HG03108 (cell line): ENCODE data around the gene MARCHF9.

ENCODE experiments used
- ATAC-seq: cut with Tn5 transposase; IDR thresholded peaks from one replicate; pipeline ENCODE4 v1.9.1; 2021; ENCODE audit warnings: moderate library complexity; ENCODE audit not compliant: unreplicated experiment

Gene MARCHF9

DNA sequence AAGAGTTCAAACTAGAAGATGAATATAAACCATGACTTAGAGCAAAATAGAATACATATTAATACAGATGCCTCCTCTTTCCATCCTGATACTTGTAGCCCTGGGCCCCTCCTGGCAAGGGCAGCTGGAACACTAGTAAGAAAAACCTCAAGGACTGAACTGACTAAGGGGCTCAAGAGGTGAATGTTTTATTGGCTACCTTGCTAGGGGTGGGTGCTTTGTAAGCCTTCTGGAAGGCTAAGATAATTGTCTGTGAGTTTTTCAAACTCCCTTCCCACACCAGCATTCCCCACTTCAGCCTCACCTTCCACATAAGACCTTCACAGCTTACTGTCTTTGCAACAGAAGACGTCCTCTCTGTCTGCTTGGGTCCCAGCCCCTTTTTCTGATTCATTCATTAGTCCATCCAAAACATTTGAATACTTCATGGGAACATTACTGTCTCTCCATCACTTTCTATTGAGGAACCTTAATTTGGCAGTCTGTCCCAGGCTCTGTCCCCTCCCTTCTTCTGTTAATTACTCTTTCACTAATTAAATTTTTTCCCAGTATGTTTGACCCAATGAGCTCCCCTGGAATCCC is 1.1 kb upstream of the MARCHF9 start:
- no peak for ATAC-seq

DNA sequence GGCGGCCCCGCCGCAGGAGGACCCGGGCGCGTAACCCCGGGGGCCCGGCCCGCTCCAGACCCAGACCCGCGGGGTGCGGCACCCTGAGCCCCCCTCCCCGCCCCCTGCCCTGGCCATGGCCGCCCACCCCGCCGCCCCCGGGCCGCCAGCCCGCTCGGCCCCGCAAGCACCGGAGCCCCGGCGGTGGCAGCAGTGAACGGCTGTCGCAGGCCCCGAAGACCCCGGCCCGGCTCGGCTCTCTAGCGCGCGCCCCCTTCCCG is 221 bp downstream of the MARCHF9 start:
- ATAC-seq, result no peak

DNA sequence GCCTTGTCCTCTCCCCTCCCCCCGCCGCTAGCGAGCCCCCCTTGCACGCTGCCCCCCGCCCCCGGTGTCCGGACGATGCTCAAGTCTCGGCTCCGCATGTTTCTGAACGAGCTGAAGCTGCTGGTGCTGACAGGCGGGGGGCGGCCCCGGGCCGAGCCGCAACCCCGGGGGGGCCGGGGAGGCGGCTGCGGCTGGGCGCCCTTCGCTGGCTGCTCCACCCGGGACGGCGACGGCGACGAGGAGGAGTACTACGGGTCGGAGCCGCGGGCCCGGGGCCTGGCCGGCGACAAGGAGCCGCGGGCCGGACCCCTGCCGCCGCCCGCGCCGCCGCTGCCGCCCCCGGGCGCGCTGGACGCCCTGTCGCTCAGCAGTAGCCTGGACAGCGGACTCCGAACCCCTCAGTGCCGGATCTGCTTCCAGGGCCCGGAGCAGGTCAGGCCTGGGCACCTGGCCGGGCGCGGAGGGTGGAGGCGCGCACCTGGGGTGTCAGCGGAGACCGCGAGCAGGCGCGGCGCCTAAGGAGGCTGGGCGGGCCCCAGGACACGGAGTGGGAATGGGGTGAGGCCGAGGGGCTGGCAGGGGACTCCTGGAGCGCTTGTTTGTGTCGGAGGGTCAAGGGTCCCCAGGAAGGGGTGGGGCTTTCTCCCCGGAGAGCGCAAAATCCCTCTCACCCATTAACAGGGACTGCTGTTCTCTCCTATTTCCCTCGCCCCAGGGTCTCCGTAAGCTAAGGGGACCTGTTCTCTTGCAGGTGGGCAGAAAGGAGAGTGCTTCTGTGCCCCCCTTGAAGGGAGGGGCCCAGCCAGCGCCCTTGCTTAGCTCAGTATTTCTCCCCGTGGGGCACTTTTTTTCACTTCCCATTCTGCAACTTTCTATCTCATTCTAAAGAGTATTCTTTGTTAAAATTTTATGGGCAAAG is 810 bp downstream of the MARCHF9 start:
- no peak for ATAC-seq

DNA sequence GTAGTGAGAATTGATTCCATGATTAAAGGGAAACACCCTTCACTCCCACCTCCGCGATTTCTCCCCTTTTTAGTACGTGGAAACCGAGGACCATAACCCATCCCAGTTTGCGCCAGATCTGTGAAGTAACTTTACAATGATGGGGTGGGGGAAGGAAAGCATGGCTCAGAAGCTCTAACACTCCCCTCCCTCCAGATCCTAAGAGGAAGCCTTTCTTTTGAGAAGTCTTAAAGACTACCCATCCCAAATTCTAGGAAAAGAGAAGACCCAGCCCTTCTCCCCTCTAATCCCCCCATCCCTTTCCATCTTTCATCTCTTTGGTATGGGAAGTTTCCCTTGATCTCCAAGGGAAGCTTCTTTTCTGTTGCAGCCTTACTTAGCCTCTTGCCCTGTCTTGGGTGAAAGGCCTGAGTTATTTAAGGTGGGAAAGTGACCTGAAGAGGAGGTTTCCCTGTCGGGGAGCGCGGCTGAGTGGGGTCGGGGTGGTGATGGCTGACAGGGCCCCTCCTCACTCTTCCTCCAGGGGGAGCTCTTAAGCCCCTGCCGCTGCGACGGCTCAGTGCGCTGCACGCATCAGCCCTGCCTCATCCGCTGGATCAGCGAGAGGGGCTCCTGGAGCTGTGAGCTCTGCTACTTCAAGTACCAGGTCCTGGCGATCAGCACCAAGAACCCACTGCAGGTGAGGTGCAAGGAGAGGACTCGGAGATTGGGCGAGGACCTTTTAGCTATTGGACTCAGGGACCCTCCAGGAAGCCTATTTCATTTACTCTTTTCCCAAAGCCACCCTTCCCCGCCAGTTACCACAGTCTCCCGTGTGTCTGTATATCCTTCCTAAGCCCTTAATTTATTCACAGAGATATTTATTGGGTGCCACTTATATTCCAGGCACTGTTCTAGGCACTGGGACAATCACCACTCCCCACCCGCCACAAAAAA is 1.8 kb downstream of the MARCHF9 start:
- ATAC-seq, result no peak

DNA sequence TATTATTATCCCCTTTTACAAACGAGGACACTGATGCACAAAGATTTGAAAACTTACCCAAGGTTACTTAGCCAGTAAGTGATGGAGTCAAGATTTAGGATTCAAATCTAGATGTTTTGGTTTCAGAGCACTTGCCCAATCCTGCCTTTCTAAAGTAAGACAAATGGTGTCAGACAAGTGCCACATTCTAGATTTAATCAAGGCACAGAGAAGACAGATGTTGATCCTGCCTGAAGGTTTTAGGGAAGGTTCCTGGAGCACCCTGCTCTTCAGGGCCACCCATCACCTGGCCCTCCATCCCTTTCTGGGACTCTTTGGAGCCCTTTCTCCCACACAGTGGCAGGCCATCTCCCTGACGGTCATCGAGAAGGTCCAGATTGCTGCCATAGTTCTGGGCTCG is 2.9 kb downstream of the MARCHF9 start:
- ATAC-seq, result no peak

DNA sequence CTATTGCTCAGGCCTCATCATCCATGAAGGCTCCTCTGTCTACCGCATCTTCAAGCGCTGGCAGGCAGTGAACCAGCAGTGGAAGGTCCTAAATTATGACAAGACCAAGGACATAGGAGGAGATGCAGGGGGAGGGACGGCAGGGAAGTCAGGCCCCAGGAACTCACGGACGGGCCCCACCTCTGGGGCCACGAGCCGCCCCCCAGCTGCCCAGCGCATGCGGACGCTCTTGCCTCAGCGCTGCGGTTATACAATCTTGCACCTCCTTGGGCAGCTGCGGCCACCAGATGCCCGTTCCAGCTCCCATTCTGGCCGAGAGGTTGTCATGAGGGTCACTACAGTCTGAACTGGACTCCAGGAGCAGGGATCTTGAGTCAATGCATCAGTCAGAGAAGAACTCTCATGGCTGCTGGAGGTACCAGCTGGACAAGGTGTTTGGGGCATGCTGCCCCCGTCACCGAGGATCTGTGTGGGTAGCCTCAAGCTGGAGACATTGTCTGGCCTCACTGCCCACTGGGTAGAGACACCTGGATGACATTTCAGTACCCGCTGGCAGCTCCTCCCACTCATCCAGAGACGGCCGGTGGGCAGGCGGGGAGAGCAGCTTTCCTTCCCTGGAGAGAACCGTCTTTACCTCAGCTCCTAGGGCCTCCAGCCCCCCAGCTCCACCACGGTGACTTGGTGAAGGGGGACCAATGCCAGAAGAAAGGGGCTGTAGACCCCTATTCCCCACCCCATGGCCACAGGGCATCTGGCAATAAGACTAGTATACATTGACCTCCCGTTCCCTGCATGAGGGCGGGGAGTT is 3.9 kb downstream of the MARCHF9 start:
- no peak for ATAC-seq

DNA sequence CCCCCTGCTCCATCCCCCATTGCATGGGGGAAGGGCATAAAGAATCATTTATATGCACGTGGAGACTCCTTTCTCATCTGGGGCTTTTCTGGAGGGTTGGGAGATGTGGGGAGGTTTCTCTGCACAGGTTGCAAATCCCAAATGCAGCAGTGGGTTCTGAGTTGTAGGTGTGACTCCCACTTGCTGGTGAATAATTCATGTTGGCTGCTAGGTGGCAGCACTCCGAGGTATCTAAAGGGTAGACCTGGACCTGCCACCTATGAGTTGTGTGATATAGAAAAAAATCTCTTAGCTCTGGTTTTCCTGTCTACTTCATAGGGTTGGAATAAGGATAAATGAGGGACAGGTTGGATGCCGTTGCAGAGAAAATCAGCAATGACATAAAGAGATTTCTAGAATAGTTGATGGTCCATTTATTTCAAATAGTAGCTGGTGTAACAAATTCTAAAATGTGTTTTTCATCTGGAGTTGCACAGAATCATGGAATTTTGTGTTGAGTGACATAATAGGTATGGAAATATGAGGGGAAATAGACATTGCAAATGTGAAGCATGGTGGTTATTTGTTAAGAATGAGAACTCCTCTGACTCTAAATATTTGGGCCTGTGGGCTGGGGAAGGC is 4.6 kb downstream of the MARCHF9 start:
- no peak for ATAC-seq

DNA sequence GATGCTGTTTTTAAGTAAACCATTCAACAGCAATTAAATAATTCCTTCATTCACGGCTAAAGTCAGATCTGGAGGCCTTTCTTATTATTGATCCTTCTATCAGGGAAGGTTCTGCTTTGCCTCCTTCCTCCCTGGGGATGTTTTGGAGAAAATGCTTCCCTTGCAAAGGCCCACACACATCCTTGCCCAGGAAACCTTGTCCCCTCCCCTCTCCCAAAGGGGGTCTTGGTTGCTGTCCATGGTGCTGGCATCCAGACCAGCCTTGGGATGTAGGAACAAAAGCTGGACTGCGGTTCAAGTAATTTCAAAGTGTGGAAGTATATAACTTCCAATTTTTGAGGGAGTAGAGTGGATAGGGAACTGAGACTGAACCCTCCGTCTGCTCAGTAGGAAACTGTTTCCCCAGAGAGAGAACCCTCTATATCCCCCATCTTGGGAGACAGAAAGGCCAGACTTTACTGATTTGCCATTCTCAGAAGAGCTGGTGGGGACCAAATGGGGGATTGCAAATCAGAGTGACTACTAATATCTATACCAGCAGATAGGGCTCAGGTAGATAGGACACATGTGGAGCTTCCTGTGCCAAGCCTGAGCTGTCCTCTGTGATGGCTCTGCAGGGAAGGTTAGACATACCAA is 5.6 kb downstream of the MARCHF9 start:
- no peak for ATAC-seq

DNA sequence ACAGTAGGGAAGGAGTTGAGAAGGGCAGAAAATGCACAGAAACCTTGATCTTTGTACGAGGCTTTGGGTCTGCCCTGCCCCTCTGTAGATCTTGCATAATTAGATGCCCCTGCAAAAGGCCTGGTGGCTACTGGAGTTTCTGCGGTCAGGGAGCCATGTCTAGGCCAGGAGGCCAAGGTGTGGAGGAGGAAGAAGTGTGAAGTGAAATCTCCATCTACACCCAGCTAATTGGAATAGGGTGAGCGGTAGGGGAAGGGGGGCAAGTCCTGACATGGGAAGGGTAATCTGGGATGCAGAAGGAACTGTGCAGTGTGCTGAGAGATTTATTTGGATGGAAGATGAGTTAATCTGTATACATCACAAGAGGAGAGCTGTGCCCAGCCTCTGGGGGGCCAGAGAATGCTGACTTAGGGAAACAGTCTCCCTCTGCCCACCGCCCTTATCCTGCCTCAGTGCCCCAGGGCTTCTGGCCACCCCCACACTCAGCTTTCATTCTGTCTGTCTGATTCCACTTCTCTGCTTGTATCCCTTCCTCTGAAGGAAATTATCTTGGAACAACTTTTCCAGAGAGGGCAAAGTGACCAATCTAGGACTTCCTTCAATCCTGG is 6.6 kb downstream of the MARCHF9 start:
- no peak for ATAC-seq

DNA sequence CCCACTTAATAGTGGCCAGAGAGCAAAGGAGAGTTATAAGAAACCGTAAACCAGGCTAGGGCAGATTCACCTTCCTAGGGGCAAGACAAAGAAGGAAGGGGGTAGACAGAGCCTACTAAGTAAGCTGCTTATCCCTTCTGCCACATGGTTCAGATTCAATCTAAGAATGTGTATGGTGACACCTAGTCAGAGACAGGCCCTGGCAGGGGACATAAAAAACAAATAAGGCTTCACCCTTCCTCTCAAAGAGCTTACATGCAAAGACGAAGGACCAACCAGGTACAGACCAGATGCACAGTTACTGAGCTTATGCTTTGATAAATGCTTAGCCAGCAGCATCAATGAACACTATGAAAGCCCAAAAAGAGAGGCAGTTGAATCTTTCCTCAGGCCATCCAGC is 7.6 kb downstream of the MARCHF9 start:
- ATAC-seq, result no peak

DNA sequence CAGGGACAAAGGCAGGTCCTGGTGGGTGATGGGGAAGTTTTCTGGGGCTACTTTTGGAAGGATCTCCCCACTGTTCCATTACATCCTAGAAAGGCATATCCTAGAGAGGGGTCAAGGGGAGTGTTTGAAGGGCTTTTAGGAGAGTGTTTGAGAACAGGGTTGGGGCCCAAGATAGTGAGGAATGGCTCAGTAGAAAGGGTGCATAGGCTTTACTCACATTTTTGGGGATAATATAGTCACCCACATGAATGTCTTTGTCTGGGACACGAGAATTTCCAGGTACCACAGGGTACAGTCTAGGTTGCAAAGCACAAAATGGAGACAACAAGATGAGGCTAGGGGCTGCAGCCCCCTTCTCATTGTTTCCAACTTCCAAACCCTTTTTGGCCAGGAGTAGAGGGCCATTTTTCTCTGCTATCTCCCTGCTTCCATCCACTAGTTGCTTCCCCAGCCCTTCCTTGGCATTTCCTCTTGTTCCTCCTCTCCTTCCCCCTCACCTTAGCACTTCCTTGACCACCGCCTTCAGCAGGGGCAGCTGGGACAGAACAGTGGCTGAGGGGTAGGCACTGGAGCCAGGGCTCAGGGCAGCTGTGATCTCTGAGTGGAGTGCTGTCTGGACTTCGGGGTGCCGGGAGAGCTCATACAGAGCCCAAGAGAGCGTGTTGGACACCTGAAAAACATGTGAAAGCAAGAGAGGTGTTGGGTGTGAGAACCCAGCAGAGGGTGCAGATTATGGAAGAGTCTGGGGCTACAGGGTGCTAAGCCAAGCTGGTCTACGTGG is 9.2 kb downstream of the MARCHF9 start:
- no peak for ATAC-seq

DNA sequence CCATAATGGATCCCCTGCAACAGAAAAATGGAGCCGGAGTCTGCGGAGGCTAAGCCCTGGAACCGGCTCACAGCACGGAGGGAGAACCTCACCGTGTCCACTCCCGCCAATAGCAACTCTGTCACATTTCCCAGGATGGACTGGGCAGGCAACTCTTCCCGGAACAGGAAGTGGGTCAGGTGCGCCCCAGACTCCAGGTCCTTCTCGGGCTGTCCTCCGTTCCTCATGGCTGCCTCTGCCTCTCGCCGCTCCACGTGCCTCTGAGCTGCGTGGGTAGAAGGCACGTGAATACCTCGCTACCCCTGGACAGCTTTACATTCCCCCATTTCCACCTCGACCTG is 9.7 kb downstream of the MARCHF9 start:
- ATAC-seq, result no peak

DNA sequence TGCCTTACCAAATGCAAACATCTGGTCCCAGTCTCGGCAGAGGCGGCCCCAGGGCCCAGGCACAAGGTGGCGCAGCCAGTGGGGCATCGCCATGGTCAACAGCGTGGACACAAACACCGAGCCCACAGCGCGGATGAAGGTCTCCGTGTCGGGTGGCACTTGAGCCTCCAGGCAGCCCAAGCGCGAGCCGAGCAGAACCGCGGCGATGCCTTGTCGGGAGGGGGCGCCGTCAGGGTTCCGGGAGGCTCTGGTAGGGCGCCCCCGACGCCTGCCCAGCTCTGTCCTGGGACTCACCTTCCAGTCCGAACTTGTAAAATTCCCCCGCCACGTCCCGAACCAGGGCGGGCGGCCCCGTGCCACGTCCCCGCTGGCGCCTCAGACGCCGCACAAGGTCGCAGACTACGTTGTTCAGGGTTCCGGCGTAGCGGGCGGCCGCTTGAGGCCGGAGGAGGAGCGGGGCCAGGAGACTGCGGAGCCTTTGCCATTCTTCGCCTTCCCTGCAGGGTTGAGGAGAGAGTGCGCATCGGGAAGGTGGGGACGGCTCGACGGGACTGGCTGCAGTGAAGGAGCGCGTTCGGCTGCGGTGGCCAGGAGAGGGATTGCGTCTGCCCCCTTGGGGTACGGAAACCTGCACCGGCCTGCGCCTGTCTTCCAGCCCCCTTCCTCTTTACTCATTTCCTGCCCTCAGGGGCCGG is 10.2 kb downstream of the MARCHF9 start:
- no peak for ATAC-seq

DNA sequence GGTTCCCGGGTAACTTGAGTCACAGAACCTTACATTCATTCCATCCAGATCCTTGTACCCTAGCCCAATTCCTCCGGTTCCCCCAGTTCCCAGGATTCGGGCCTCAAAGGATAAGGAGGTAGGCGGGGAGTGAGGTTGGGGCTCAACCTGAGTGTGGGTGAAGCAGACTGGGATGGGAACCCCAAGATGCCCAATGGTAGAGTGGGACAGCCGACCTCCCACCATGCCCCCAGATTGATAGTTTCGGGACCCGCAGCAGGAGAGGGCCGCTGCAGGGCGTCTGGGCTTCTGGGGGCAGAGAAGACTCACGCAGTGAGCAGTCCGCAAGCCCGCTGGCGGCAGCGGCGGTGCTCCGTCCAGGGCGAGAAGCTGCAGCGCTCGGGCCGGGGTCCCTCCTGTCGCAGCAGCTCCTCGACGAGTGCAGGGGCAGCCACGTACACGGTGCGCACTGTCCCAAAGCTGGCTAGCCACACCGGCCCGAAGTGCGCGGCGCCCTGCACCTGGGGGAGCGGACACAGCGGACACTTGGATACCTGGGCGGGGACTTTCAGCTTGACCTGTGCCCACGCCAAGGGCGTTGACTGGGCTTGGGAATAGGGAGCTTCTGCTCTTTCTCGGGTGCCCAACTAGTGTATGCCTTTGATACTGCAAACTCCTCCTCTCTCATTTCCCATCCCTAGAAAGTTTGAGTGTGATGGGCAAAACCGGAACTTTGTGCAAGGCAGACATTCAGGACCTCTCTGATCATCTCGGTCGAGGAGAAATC is 11.0 kb downstream of the MARCHF9 start:
- ATAC-seq, result no peak

DNA sequence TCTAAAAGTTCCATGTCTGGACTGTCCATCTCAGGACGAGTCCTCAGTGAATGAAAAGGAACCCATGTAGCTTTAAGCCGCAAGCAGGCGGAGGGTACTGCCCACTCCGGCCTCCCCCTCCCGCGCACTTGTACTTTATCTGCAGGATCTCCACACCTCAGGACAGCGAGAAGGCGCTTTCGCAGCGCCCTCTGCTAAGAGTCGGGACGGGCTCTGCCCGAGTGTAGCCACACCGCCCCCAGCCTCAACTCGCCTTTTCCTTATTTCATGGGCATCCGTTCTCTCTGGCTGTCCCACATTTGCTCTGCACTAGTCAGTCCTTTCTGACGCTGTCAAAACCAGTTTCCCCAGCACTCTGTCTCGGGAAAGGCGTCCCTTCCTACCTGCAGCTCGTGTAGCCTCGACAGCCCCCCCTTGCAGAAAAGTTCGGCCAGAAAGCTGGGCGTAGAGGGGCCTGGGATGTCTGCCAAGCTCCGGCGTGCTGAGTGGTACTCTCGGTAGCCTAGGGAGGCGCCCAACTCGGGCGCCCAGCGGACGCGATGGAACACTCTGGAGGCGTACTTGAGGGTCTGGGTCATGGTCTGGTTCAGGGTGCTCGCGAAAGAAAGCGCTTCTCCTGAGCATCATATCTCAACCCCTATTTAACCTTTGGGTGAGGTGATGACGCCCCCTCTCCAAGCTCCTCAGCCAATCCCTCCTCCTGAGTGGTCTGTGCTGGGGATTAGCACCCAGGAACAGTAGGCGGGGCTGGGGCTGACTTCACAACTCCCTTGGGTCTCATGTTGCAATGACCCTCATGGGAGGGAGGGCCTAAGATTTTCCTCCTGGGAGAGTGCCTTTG is 11.8 kb downstream of the MARCHF9 start, which contains the start of gene CYP27B1:
Gene CYP27B1, minus strand, starts transcription at position 615 of the 841 bp plus-strand sequence. Its CDS starts 37 bp downstream, at position 578.
- no peak for ATAC-seq

DNA sequence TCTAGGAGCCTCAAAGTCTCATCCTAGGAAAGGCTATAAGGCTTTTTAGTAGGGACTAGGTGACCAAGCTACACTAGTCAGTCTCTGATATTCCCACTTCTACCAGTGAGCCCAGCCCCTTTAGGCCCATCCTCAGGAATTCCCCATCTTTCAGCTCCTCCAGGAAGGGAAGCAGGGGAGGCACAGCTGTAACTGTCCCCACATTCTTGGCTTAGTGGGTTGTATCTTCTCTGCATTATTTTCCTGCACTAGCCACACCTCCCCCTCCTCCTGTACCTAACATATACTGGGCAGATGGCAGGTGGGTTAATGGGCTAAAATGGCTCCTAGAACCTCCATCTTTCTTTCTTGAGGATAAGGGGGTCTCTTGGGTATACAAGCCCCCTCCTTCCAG is 12.4 kb downstream of the MARCHF9 start:
- no peak for ATAC-seq

DNA sequence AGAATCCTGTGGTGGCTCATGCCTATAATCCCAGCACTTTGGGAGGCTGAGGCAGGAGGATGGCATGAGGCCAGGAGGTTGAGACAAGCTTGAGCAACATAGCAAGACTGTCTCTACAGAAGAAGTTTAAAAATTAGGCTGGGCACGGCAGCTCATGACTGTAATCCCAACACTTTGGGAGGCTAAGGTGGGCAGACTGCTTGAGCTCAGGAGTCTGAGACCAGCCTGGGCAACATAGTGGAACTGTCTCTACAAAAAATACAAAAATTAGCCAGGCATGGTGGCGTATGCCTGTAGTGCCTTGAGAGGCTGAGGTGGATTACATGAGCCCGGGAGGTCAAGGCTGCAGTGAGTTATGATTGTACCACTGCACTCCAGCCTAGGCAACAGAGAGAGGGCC is 13.0 kb downstream of the MARCHF9 start:
- ATAC-seq, result no peak
